Heart left ventricle (tissue), 13 donors: ENCODE measurements around the gene TCAF1.

Source experiments
- CTCF ChIP-seq, 12 donors: fragments of 200-600 bp; sonication (generic) in 4 of 12; IDR thresholded peaks; one replicate each; pipeline versions ENCODE4 v1.5.0 to v1.8.0; 2018 to 2022; ENCODE audit warnings: antibody characterized with exemption in 12 of 12, mild to moderate bottlenecking in 5 of 12
- POLR2A ChIP-seq, 2 donors: fragments of 450-650 bp; IDR thresholded peaks; one replicate each; pipeline ENCODE4 v1.6.1; 2017; ENCODE audit warnings: antibody characterized with exemption in 2 of 2, mild to moderate bottlenecking in 2 of 2, moderate library complexity in 2 of 2
- donor health status: ischemic (EF 13 %, LVEDD 7.1; RV severe dilation, severe dysfunction).
- donor health status: DM: no; HTN: yes; CAD: no.
- donor health status: DM: no; HTN: no; CAD: no.
- donor health status: ischemic (EF 25% LVEDD 6.9; RV normal size, moderate dysfunction).
- donor health status: ischemic (EF 25% LVEDD 5.7; RV mildly dilated, moderate dysfunction).
- donor health status: ischemic (EF 35%, LVEDD 5.7; RV mildly dilated, moderate dysfunction).
- donor health status: nonischemic (EF 11% LVEDD 7.7; RV severe dilation, severe dysfunction).
- donor health status: DM: yes; HTN: yes; CAD: no.
- donor health status: PGD.
- donor health status: ischemic (EF 29% LVEDD 5.4; RV normal size, mild dysfunction).
- donor health status: nonischemic (EF 23%, LVEDD 6.1; RV moderate dilation, normal function).

GRCh38 chr7:143898810-143899209 lies 3.2 kb downstream of the TCAF1 start:
- TF ChIP-seq CTCF (IDR thresholded peaks at IDR 0.05) (no peak), POLR2A (IDR thresholded peaks at IDR 0.05) (no peak)
